Mucosa of descending colon (tissue), 3 donors: ENCODE measurements around the gene FAM81A. TPM values are rescaled to one million over a fixed set of nuclear protein-coding genes. Genes with fewer than 3 reads are reported as not detected.

Experiments used
- ATAC-seq: fragments of 200-7000 bp; cut with Tn5 transposase; one replicate; pipeline ENCODE4 v1.9.1; 2020; ENCODE audit warnings: mild to moderate bottlenecking, moderate library complexity
- DNase-seq, 3 donors: peaks; one replicate each; pipeline ENCODE4 v3.0.0-alpha.2; 2020
- H3K36me3 ChIP-seq: fragments of 200-600 bp; one replicate; pipeline ENCODE4 v1.8.0; 2021; ENCODE audit warnings: low read depth, mild to moderate bottlenecking
- H3K4me1 ChIP-seq: fragments of 200-600 bp; one replicate; pipeline ENCODE4 v1.8.0; 2021; ENCODE audit warnings: low read depth, mild to moderate bottlenecking
- H3K4me3 ChIP-seq: fragments of 200-600 bp; one replicate; pipeline ENCODE4 v1.8.0; 2021; ENCODE audit warnings: mild to moderate bottlenecking
- H3K9me3 ChIP-seq: fragments of 200-600 bp; one replicate; pipeline ENCODE4 v1.8.0; 2021; ENCODE audit warnings: mild to moderate bottlenecking
- intact Hi-C, 2 donors: fragments of 100-400 bp; cut with DNase I in 1 of 2; cut with micrococcal nuclease in 1 of 2; formaldehyde crosslinking; loops; one replicate each; pipeline versions ENCODE4 v1.11.0 to v1.11.1; 2022; cut with DNase I, micrococcal nuclease
- total RNA-seq, 3 donors: library from RNA; stranded (reverse); fragmentation: NEBNext Ultra II Directional in 2 of 3; extraction: Animal tissue kit (Norgen Biotek cat#: 25700) in 2 of 3; gene quantifications; one replicate each; pipeline versions ENCODE4 v1.2.1 to v1.2.4, GENCODE V29; 2021 to 2023
- TF ChIP-seq, protein P1 (sequence below): fragments of 200-600 bp; IDR thresholded peaks from one replicate; pipeline ENCODE4 v1.8.0; 2022; ENCODE audit warnings: antibody characterized with exemption, mild to moderate bottlenecking
- donor health status: DM: no; HTN: no; CAD: no; lungs with moderate emphysema.
- donor health status: DM: no; HTN: no; CAD: no.
- donor health status: DM: no; HTN: yes; CAD: no.

Gene FAM81A
- total RNA-seq, 3 donors from 2014 or later = 4.1 to 10.3 (median 9.7) TPM

DNA sequence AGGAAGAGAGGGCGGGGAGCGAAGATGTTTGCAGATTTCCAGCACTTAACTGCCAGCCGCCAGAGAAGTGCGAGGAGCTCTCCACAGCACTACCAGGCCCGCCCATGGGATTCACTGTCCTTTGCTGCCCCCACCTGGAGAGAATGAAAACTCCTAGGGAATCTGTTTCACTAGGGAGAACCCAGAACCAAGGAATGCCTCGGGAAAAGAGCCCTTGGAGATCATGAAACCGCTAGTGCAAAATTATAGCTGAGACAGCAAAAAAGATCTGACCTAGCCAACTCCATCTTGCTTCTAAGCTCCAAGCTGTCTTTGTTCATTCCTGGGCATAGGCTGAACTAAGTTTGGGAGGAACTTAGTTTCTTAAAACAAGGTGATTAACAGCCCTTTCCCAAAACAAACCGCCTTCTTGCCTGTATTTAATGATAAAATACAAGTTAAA is 91.0 kb downstream of the FAM81A start:
- no peaks in the 10 kb centered on the region for H3K36me3 ChIP-seq
- peak; percentile 86 for ATAC-seq
- peaks cover 9% of the 10 kb centered on the region for H3K4me1 ChIP-seq
- H3K4me3 ChIP-seq = no peak overlapping the region
- intact Hi-C loops = no loop called here
- DNase-seq = peak; percentile 78 to 96 (median 79)
- no peaks in the 10 kb centered on the region for H3K9me3 ChIP-seq
- TF ChIP-seq, protein P1, sequence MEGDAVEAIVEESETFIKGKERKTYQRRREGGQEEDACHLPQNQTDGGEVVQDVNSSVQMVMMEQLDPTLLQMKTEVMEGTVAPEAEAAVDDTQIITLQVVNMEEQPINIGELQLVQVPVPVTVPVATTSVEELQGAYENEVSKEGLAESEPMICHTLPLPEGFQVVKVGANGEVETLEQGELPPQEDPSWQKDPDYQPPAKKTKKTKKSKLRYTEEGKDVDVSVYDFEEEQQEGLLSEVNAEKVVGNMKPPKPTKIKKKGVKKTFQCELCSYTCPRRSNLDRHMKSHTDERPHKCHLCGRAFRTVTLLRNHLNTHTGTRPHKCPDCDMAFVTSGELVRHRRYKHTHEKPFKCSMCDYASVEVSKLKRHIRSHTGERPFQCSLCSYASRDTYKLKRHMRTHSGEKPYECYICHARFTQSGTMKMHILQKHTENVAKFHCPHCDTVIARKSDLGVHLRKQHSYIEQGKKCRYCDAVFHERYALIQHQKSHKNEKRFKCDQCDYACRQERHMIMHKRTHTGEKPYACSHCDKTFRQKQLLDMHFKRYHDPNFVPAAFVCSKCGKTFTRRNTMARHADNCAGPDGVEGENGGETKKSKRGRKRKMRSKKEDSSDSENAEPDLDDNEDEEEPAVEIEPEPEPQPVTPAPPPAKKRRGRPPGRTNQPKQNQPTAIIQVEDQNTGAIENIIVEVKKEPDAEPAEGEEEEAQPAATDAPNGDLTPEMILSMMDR = peak; percentile 59

DNA sequence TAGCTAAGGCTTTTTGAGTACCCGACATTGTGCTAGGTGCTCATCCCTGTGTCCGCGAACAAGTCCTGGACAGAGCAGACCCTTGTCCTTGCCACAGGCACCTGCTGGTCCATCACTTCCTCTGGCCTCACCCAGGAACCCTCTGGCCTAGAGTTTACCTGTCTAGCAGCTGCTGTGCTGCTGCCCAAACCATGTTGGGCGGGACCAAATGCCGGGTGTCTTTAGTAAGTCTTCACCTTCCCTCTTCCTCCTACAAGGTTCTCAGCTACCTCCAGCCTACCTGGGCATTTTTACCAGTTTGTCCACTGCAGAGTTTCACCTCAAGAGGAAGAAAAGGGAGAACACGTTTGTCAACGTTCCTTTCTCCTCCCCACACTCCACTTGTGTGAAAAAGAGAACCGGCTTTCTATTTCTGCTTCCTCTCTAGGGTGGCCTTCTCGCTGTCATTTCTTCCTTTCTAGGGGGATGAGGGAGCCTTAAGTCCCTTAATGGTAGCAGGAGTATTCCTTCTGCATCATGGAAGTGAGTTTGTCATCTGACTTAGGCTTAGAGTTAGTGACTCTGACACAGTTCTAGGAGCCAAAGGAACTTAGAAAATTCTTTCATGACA is 93.2 kb downstream of the FAM81A start:
- Histone ChIP-seq H3K9me3 (no peaks in the 10 kb centered on the region), H3K4me1 (peaks cover 14% of the 10 kb centered on the region), H3K36me3 (no peaks in the 10 kb centered on the region), H3K4me3 (no peak overlapping the region)
- DNase-seq (peak; percentile 54 to 67 (median 64)), ATAC-seq (peak; percentile 43)
- intact Hi-C loops = loop anchor here in 1 of 2 donors (10.0 kb wide), 1 partner anchor 84 kb away; the partner anchor contains the start of gene GCNT3
- TF ChIP-seq, protein P1 = no peak

DNA sequence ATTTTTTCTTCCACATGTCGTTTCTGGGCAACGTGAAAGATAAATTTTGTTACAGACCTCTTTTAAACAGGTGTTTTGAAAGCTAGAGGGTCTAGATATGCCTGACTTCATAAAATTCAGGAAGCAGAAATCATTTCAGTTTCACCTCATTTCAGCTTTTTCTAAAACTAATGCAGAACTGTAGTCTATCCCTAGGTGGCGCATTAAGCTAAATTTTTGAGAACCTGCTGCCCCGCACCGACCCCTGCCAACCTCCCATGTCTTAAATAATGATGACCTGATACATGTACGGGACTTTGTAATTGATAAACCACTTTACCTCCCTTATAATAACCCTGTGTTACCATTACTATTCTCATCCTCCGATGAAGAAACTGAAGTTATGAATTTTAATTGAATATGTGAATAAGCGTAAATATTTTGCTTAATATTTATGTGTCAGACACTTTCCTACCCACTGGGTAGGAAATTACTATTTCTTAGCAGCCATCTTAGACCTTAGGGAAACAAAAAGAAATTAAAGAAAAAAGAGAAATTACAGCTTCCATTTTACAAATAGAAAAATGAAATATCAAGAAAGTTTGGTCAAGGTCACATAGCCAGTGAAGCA is 94.9 kb downstream of the FAM81A start:
- peak in 1 of 3 donors; percentile 64 for DNase-seq
- H3K4me1 ChIP-seq = peaks cover 19% of the 10 kb centered on the region
- peak; percentile 46 for ATAC-seq
- no peak overlapping the region for H3K4me3 ChIP-seq
- intact Hi-C loops = loop anchor here in 1 of 2 donors (10.0 kb wide), 1 partner anchor 82 kb away; the partner anchor contains the start of gene GCNT3
- H3K9me3 ChIP-seq = no peaks in the 10 kb centered on the region
- TF ChIP-seq, protein P1 = peak; percentile 49
- H3K36me3 ChIP-seq = no peaks in the 10 kb centered on the region

DNA sequence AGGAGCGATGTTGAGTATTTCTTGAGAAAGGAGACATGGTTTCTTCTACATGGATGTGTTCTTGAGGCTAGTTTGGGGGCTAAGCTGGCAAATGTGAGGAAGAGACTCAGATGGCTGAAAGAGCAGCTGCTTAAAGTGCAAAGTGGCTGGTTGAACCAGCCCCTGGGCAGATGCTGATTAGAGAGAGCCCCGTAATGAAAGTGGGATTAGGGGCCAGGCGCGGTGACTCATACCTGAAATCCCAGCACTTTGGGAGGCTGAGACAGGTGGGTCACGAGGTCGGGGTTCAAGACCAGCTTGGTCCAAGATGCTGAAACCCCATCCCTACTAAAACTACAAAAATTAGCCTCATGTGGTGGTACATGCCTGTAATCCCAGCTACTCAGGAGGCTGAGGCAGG is 98.6 kb downstream of the FAM81A start:
- intact Hi-C loops = loop anchor here in 1 of 2 donors (10.0 kb wide), 1 partner anchor 78 kb away; the partner anchor contains the start of gene GCNT3
- Histone ChIP-seq H3K4me3 (no peak overlapping the region), H3K36me3 (no peaks in the 10 kb centered on the region), H3K4me1 (peaks cover 19% of the 10 kb centered on the region), H3K9me3 (no peaks in the 10 kb centered on the region)
- TF ChIP-seq, protein P1 = no peak
- ATAC-seq (no peak), DNase-seq (no peak)

DNA sequence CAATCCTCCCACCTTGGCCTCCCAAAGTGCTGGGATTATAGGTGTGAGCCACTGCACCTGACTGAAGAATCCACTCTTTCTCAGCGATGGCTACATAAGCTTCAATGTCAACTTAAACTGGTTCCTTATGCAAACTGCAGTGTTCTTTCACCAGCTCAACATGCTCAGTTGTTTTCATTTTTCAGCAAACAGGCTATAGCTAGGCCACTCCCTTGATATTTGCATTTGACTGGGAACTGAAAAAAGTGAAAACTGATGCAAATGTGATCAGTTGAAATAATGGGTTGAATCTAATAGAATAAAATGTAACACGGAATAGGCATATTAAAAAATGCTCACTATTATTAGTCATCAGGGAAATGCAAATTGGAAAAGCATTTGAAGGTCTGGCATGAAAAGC is 99.4 kb downstream of the FAM81A start:
- no peak for ATAC-seq
- DNase-seq = no peak
- H3K9me3 ChIP-seq = no peaks in the 10 kb centered on the region
- H3K4me3 ChIP-seq = no peak overlapping the region
- TF ChIP-seq, protein P1 = no peak
- no peaks in the 10 kb centered on the region for H3K36me3 ChIP-seq
- intact Hi-C loops = loop anchor here in 1 of 2 donors (10.0 kb wide), 1 partner anchor 77 kb away; the partner anchor contains the start of gene GCNT3
- H3K4me1 ChIP-seq = peaks cover 16% of the 10 kb centered on the region
